Heart left ventricle (tissue), 16 donors: Measurements from ENCODE around the gene DCDC2B. TPM values are rescaled to one million over a fixed set of nuclear protein-coding genes. Genes with fewer than 3 reads are reported as not detected.
A peak's percentile ranks its signal among the peaks of the same experiment; 100 is the strongest.

Experiments
- ATAC-seq, 4 donors: fragments of 200-7000 bp; cut with Tn5 transposase; one replicate each; pipeline ENCODE4 v1.9.1; 2020 to 2022; ENCODE audit warnings: moderate library complexity in 4 of 4, mild to moderate bottlenecking in 3 of 4, moderate number of reproducible peaks in 1 of 4
- DNase-seq, 5 donors: peaks; one replicate each; pipeline ENCODE4 v3.0.0-alpha.2; 2020
- H3K27ac ChIP-seq, 12 donors: fragments of 200-600 bp; sonication (generic) in 4 of 12; one replicate each; pipeline versions ENCODE4 v1.5.0 to v1.8.0; 2016 to 2022; ENCODE audit warnings: mild to moderate bottlenecking in 2 of 12
- H3K27me3 ChIP-seq, 9 donors: fragments of 200-600 bp; sonication (generic) in 2 of 9; one replicate each; pipeline versions ENCODE4 v1.5.1 to v1.8.0; 2016 to 2022; ENCODE audit warnings: mild to moderate bottlenecking in 3 of 9
- H3K36me3 ChIP-seq, 9 donors: fragments of 200-600 bp; sonication (generic) in 2 of 9; one replicate each; pipeline versions ENCODE4 v1.5.0 to v1.8.0; 2018 to 2022; ENCODE audit warnings: mild to moderate bottlenecking in 2 of 9
- H3K4me1 ChIP-seq, 12 donors: fragments of 200-600 bp; sonication (generic) in 4 of 12; one replicate each; pipeline versions ENCODE4 v1.5.0 to v1.8.0; 2016 to 2022; ENCODE audit warnings: mild to moderate bottlenecking in 3 of 12
- H3K4me3 ChIP-seq, 12 donors: fragments of 200-600 bp; sonication (generic) in 4 of 12; one replicate each; pipeline versions ENCODE4 v1.5.0 to v1.8.0; 2017 to 2022; ENCODE audit warnings: mild to moderate bottlenecking in 9 of 12, moderate library complexity in 4 of 12
- H3K9me3 ChIP-seq, 12 donors: fragments of 200-600 bp; sonication (generic) in 4 of 12; one replicate each; pipeline versions ENCODE4 v1.5.0 to v1.8.0; 2016 to 2022; ENCODE audit warnings: mild to moderate bottlenecking in 1 of 12
- CTCF ChIP-seq, 12 donors: fragments of 200-600 bp; sonication (generic) in 4 of 12; IDR thresholded peaks; one replicate each; pipeline versions ENCODE4 v1.5.0 to v1.8.0; 2018 to 2022; ENCODE audit warnings: antibody characterized with exemption in 12 of 12, mild to moderate bottlenecking in 5 of 12
- POLR2A ChIP-seq, 2 donors: fragments of 450-650 bp; IDR thresholded peaks; one replicate each; pipeline ENCODE4 v1.6.1; 2017; ENCODE audit warnings: antibody characterized with exemption in 2 of 2, mild to moderate bottlenecking in 2 of 2, moderate library complexity in 2 of 2
- WGBS, 4 donors: extraction: QIAGEN DNeasy Blood & Tissue Kit in 2 of 4; methylation state at CpG; one replicate each; pipeline versions ENCODE4 v1.1.5 to v1.1.7; 2013 to 2018; 5-methylcytosine and 5-hydroxymethylcytosine counted together
- intact Hi-C, 10 donors: fragments of 100-400 bp; cut with DNase I; formaldehyde crosslinking; loops; one replicate each; pipeline versions ENCODE4 v1.11.1 to v1.14.2; 2022
- polyA plus RNA-seq, 2 donors: library from polyadenylated mRNA; stranded (reverse); fragments of 200-250 nt; gene quantifications; one replicate each; pipeline ENCODE4 v1.2.3, GENCODE V29; 2013
- total RNA-seq, 9 donors: library from RNA; depleted of rRNA in 2 of 9; stranded (reverse); fragments of >200 nt in 2 of 9; fragmentation: NEBNext Ultra II Directional in 3 of 9; extraction: Animal tissue kit (Norgen Biotek cat#: 25700) in 3 of 9; gene quantifications; one replicate each; pipeline versions ENCODE4 v1.1.0 to v1.2.4, GENCODE V29; 2016 to 2023
- donor health status: ischemic (EF 13 %, LVEDD 7.1; RV severe dilation, severe dysfunction).
- donor health status: healthy with polysubstance abuse.
- donor health status: DM: no; HTN: yes; CAD: no.
- donor health status: DM: no; HTN: no; CAD: no.
- donor health status: ischemic (EF 25% LVEDD 6.9; RV normal size, moderate dysfunction).
- donor health status: ischemic (EF 25% LVEDD 5.7; RV mildly dilated, moderate dysfunction).
- donor health status: healthy.
- donor health status: DM: yes; HTN: yes; CAD: no.
- donor health status: ischemic (EF 35%, LVEDD 5.7; RV mildly dilated, moderate dysfunction).
- donor health status: nonischemic (EF 11% LVEDD 7.7; RV severe dilation, severe dysfunction).
- donor health status: DM: yes; HTN: yes; CAD: no.
- donor health status: PGD.
- donor health status: ischemic (EF 29% LVEDD 5.4; RV normal size, mild dysfunction).
- donor health status: nonischemic (EF 23%, LVEDD 6.1; RV moderate dilation, normal function).

The DCDC2B gene
- total and polyA plus RNA-seq, 11 donors, result not detected

- H3K9me3 ChIP-seq, result no peaks in the 10 kb centered on the region
- H3K36me3 ChIP-seq, result peaks cover 2 to 52% (median 47%) of the 10 kb centered on the region in 9 donors
- peaks cover 5 to 48% (median 24%) of the 10 kb centered on the region in 12 donors for H3K4me1 ChIP-seq
- no peaks in the 10 kb centered on the region for H3K27me3 ChIP-seq
- H3K4me3 ChIP-seq, result no peak overlapping the region
- intact Hi-C loops, result no loop called here
- 90 to 96% (median 93%) methylated on average over 3 of the region's 3 CpGs for WGBS, 4 donors
- ATAC-seq (no peak), DNase-seq (no peak)
- H3K27ac ChIP-seq, result peak overlapping the region in 4 of 12 donors; percentile 89 to 93 (median 90)
- no peak for TF ChIP-seq CTCF (IDR thresholded peaks at IDR 0.05)
- no peak for TF ChIP-seq POLR2A (IDR thresholded peaks at IDR 0.05)
Measured at GRCh38 chr1:32198237-32199042, 10.4 kb upstream of the DCDC2B start.

GRCh38 chr1:32199043-32199716, 9.7 kb upstream of the DCDC2B start:
- no peak for DNase-seq
- Histone ChIP-seq H3K27ac (peak overlapping the region in 10 of 12 donors; percentile 78 to 93 (median 86)), H3K27me3 (no peaks in the 10 kb centered on the region), H3K36me3 (peaks cover 2 to 47% (median 39%) of the 10 kb centered on the region in 9 donors), H3K9me3 (no peaks in the 10 kb centered on the region), H3K4me1 (peaks cover 5 to 48% (median 24%) of the 10 kb centered on the region in 12 donors), H3K4me3 (peak overlapping the region in 3 of 12 donors; percentile 70 to 76 (median 71))
- 52 to 66% (median 55%) methylated on average over 4 of the region's 4 CpGs for WGBS, 4 donors
- TF ChIP-seq CTCF (IDR thresholded peaks at IDR 0.05) (no peak), POLR2A (IDR thresholded peaks at IDR 0.05) (no peak)
- no peak for ATAC-seq
- intact Hi-C loops, result no loop called here

GRCh38 chr1:32199717-32200072, 9.2 kb upstream of the DCDC2B start:
- H3K4me1 ChIP-seq, result peaks cover 5 to 49% (median 24%) of the 10 kb centered on the region in 12 donors
- no peaks in the 10 kb centered on the region for H3K27me3 ChIP-seq
- TF ChIP-seq POLR2A (IDR thresholded peaks at IDR 0.05) (no peak), CTCF (IDR thresholded peaks at IDR 0.05) (no peak)
- intact Hi-C loops, result loop anchor here in 1 of 10 donors (2.0 kb wide), 1 partner anchor 19 kb away; no protein-coding TSS in a partner anchor
- peak overlapping the region in 11 of 12 donors; percentile 78 to 93 (median 87) for H3K27ac ChIP-seq
- peak; percentile 55 to 73 (median 67) for ATAC-seq
- 23 to 39% (median 32%) methylated on average over 5 to 6 of the region's 6 CpGs for WGBS, 4 donors
- H3K36me3 ChIP-seq, result peaks cover 2 to 42% (median 34%) of the 10 kb centered on the region in 9 donors
- peak overlapping the region in 10 of 12 donors; percentile 39 to 78 (median 69) for H3K4me3 ChIP-seq
- no peaks in the 10 kb centered on the region for H3K9me3 ChIP-seq
- DNase-seq, result peak; percentile 70 to 90 (median 77)
